H9 (cell line): Measurements from ENCODE around the gene PACSIN3. TPM values are rescaled to one million over a fixed set of nuclear protein-coding genes. Genes with fewer than 3 reads are reported as not detected.

ENCODE experiments used
- DNase-seq: peaks from one replicate; pipeline ENCODE4 v3.0.0-alpha.2; 2017
- H2AFZ ChIP-seq: one replicate; pipeline ENCODE4 v1.6.1; 2013; ENCODE audit warnings: mild to moderate bottlenecking, low read length, control low read depth, moderate library complexity
- H2AK5ac ChIP-seq: 2 replicates; pipeline ENCODE4 v1.6.1; 2013; ENCODE audit warnings: low read length, control low read depth, mixed read lengths; ENCODE audit not compliant: insufficient read length
- H2BK120ac ChIP-seq: one replicate; pipeline ENCODE4 v1.6.1; 2013; ENCODE audit warnings: low read depth, mild to moderate bottlenecking, low read length, control low read depth, inconsistent platforms; ENCODE audit not compliant: poor library complexity, severe bottlenecking
- H2BK12ac ChIP-seq: 2 replicates; pipeline ENCODE4 v1.6.1; 2013; ENCODE audit warnings: low read length, control low read depth, mixed read lengths, low read depth; ENCODE audit not compliant: insufficient read length
- H2BK15ac ChIP-seq: 2 replicates; pipeline ENCODE4 v1.6.1; 2013; ENCODE audit warnings: low read depth, low read length, control low read depth
- H2BK20ac ChIP-seq: one replicate; pipeline ENCODE4 v1.6.1; 2013; ENCODE audit warnings: low read depth, mild to moderate bottlenecking, low read length, control low read depth, inconsistent platforms; ENCODE audit not compliant: poor library complexity, severe bottlenecking
- H2BK5ac ChIP-seq: 2 replicates; pipeline ENCODE4 v1.6.1; 2013; ENCODE audit warnings: low read length, control low read depth, mixed read lengths; ENCODE audit not compliant: insufficient read length
- H3K14ac ChIP-seq: 2 replicates; pipeline ENCODE4 v1.6.1; 2013; ENCODE audit warnings: low read length, control low read depth; ENCODE audit not compliant: insufficient read depth
- H3K18ac ChIP-seq: 2 replicates; pipeline ENCODE4 v1.6.1; 2013; ENCODE audit warnings: low read depth, mild to moderate bottlenecking, mixed read lengths, low read length, control low read depth; ENCODE audit not compliant: insufficient read length
- H3K23ac ChIP-seq: 2 replicates; pipeline ENCODE4 v1.6.1; 2013; ENCODE audit warnings: low read length, control low read depth, mixed read lengths, low read depth; ENCODE audit not compliant: insufficient read length
- H3K23me2 ChIP-seq: 2 replicates; pipeline ENCODE4 v1.6.1; 2013; ENCODE audit warnings: low read depth, mild to moderate bottlenecking, mixed read lengths, low read length, control low read depth; ENCODE audit not compliant: insufficient read length, poor library complexity, severe bottlenecking
- H3K27ac ChIP-seq: 2 replicates; pipeline ENCODE4 v1.5.1; 2013; ENCODE audit warnings: low read length, control low read depth, mixed read lengths, low read depth; ENCODE audit not compliant: insufficient read length
- H3K27me3 ChIP-seq: 2 replicates; pipeline ENCODE4 v1.6.1; 2013; ENCODE audit warnings: low read length, control low read depth, inconsistent platforms; ENCODE audit not compliant: insufficient read depth
- H3K4ac ChIP-seq: 2 replicates; pipeline ENCODE4 v1.6.1; 2013; ENCODE audit warnings: low read depth, mild to moderate bottlenecking, control low read depth, inconsistent platforms, low read length, moderate library complexity
- H3K4me1 ChIP-seq: 2 replicates; pipeline ENCODE4 v1.6.1; 2013; ENCODE audit warnings: low read length, control low read depth, inconsistent platforms; ENCODE audit not compliant: insufficient read depth
- H3K4me2 ChIP-seq: 2 replicates; pipeline ENCODE4 v1.6.1; 2013; ENCODE audit warnings: low read length, control low read depth, mixed read lengths; ENCODE audit not compliant: insufficient read length, insufficient read depth
- H3K56ac ChIP-seq: 2 replicates; pipeline ENCODE4 v1.6.1; 2013; ENCODE audit warnings: low read depth, mild to moderate bottlenecking, mixed read lengths, low read length, control low read depth; ENCODE audit not compliant: insufficient read length
- H3K79me1 ChIP-seq: 2 replicates; pipeline ENCODE4 v1.6.1; 2013; ENCODE audit warnings: low read depth, mild to moderate bottlenecking, moderate library complexity, low read length, control low read depth, inconsistent platforms; ENCODE audit not compliant: insufficient read depth, poor library complexity, severe bottlenecking
- H3K79me2 ChIP-seq: 2 replicates; pipeline ENCODE4 v1.6.1; 2013; ENCODE audit warnings: low read length, control low read depth, inconsistent platforms; ENCODE audit not compliant: insufficient read depth
- H3K9ac ChIP-seq: 2 replicates; pipeline ENCODE4 v1.6.1; 2013; ENCODE audit warnings: low read length, control low read depth, mixed read lengths; ENCODE audit not compliant: insufficient read length; ENCODE audit errors: extremely low read depth
- H3K9me3 ChIP-seq: one replicate; pipeline ENCODE4 v1.6.1; 2013; ENCODE audit warnings: low read depth, low read length, inconsistent platforms; ENCODE audit not compliant: control insufficient read depth
- H3T11ph ChIP-seq: one replicate; pipeline ENCODE4 v1.6.1; 2013; ENCODE audit warnings: mild to moderate bottlenecking, low read length, control low read depth, inconsistent platforms
- H4K20me1 ChIP-seq: one replicate; pipeline ENCODE4 v1.6.1; 2013; ENCODE audit not compliant: control insufficient read depth, insufficient read length, insufficient read depth
- H4K5ac ChIP-seq: 2 replicates; pipeline ENCODE4 v1.6.1; 2013; ENCODE audit warnings: low read depth, mild to moderate bottlenecking, mixed read lengths, low read length, control low read depth; ENCODE audit not compliant: insufficient read length
- H4K8ac ChIP-seq: replicated peaks from 2 replicates; pipeline ENCODE4 v1.6.1; 2013; ENCODE audit warnings: low read length, control low read depth, mixed read lengths, low read depth; ENCODE audit not compliant: insufficient read length
- H4K91ac ChIP-seq: 2 replicates; pipeline ENCODE4 v1.6.1; 2013; ENCODE audit warnings: low read depth, mild to moderate bottlenecking, moderate library complexity, mixed read lengths, low read length, control low read depth; ENCODE audit not compliant: insufficient read length
- H3K27ac Mint-ChIP-seq, 3 experiments: 2 replicates in 2 of 3; 3 replicates in 1 of 3; pipeline ENCODE4 v1.8.0; 2020 to 2021; ENCODE audit warnings: mixed read lengths in 3 of 3, mild to moderate bottlenecking in 1 of 3, moderate library complexity in 1 of 3
- H3K27me3 Mint-ChIP-seq: 2 replicates; pipeline ENCODE4 v1.8.0; 2021; ENCODE audit warnings: low read depth, mild to moderate bottlenecking, moderate library complexity, mixed read lengths
- H3K36me3 Mint-ChIP-seq, 3 experiments: 2 replicates in 2 of 3; 3 replicates in 1 of 3; pipeline ENCODE4 v1.8.0; 2020 to 2021; ENCODE audit warnings: low read depth in 3 of 3, mixed read lengths in 3 of 3; ENCODE audit not compliant: insufficient read depth in 1 of 3
- H3K4me1 Mint-ChIP-seq, 2 experiments: 2 replicates each; pipeline ENCODE4 v1.8.0; 2020; ENCODE audit warnings: mixed read lengths in 2 of 2
- H3K4me3 Mint-ChIP-seq, 2 experiments: 2 replicates in 1 of 2; 3 replicates in 1 of 2; pipeline ENCODE4 v1.8.0; 2020 to 2021; ENCODE audit warnings: mild to moderate bottlenecking in 2 of 2, mixed read lengths in 2 of 2, moderate library complexity in 1 of 2
- H3K9me3 Mint-ChIP-seq, 2 experiments: 2 replicates in 1 of 2; 3 replicates in 1 of 2; pipeline ENCODE4 v1.8.0; 2020; ENCODE audit warnings: mild to moderate bottlenecking in 2 of 2, mixed read lengths in 2 of 2, moderate library complexity in 1 of 2
- WGBS: extraction: QIAGEN DNeasy Blood & Tissue Kit; methylation state at CpG from one replicate; pipeline ENCODE4 v1.1.7; 2013; ENCODE audit warnings: missing lambda C conversion rate, low lambda C conversion rate, mixed read lengths; ENCODE audit not compliant: insufficient read length; ENCODE audit errors: extremely low coverage; 5-methylcytosine and 5-hydroxymethylcytosine counted together
- total RNA-seq: library from RNA; stranded (reverse); gene quantifications from 2 replicates; pipeline ENCODE4 v1.2.1, GENCODE V29; 2021
- TF ChIP-seq, protein P1 (sequence below): fragments of 200-600 bp; sonication (generic); conservative IDR thresholded peaks from 3 replicates; pipeline ENCODE4 v1.8.0; 2021; ENCODE audit warnings: antibody characterized with exemption, mild to moderate bottlenecking

PACSIN3 gene
- total RNA-seq, 1 experiment from 2014 or later, result 63.0 TPM

DNA sequence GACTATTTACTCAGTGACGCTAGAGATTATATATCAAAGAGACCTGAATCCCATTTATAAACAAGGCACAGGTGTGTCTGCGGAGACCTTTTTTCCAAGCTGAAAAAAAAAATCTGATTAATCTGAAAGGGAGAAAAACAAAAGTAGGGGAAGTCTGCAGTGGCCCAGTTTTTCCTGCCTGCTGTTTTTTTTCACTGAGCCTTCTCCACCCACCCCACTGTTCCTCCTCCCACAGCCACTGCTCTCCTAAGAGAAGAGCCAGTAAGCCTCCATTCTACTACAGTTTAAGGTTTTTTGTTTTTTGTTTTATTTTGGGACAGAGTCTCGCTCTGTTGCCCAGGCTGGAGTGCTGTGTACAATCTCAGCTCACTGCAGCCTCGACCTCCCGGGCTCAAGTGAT lies 28.0 kb downstream of the PACSIN3 start:
- H4K91ac ChIP-seq, result no peak overlapping the region
- no peaks in the 10 kb centered on the region for H3K27me3 ChIP-seq
- no peaks in the 10 kb centered on the region for H3K79me1 ChIP-seq
- no peaks in the 10 kb centered on the region for H3K79me2 ChIP-seq
- H4K20me1 ChIP-seq, result no peaks in the 10 kb centered on the region
- H2BK5ac ChIP-seq, result no peak overlapping the region
- no peak overlapping the region for H2AFZ ChIP-seq
- H3K9ac ChIP-seq, result no peak overlapping the region
- WGBS, result no CpG with 5 or more reads among the region's 5 CpGs
- H3K27ac Mint-ChIP-seq, result peak overlapping the region; percentile 13 to 64 (median 63); a peak in 4 of 7 replicates
- H3K9me3 Mint-ChIP-seq, result no peaks in the 10 kb centered on the region; a peak in 1 of 5 replicates
- DNase-seq, result no peak
- no peak overlapping the region for H3K4me3 Mint-ChIP-seq
- H3K4me1 Mint-ChIP-seq, result peaks cover 20 to 27% of the 10 kb centered on the region in 2 experiments
- H3K56ac ChIP-seq, result no peak overlapping the region
- no peak overlapping the region for H2BK15ac ChIP-seq
- no peak overlapping the region for H3K23ac ChIP-seq
- no peak overlapping the region for H4K8ac ChIP-seq
- H3K27me3 Mint-ChIP-seq, result no peaks in the 10 kb centered on the region; the same call in 1 of the 2 replicates
- H4K5ac ChIP-seq, result no peak overlapping the region
- no peak overlapping the region for H2BK20ac ChIP-seq
- H2BK12ac ChIP-seq, result no peak overlapping the region
- no peaks in the 10 kb centered on the region for H3K9me3 ChIP-seq
- H2AK5ac ChIP-seq, result no peak overlapping the region
- H3K4me1 ChIP-seq, result peaks cover 3% of the 10 kb centered on the region; the same call in 1 of the 2 replicates
- H3K4me2 ChIP-seq, result no peak overlapping the region
- H3K14ac ChIP-seq, result no peak overlapping the region
- H3T11ph ChIP-seq, result no peak overlapping the region
- no peak overlapping the region for H3K27ac ChIP-seq
- no peaks in the 10 kb centered on the region for H3K23me2 ChIP-seq
- no peak overlapping the region for H3K18ac ChIP-seq
- peaks cover 0 to 2% (median 0%) of the 10 kb centered on the region in 3 experiments; a peak in 1 of 7 replicates for H3K36me3 Mint-ChIP-seq
- no peak overlapping the region for H2BK120ac ChIP-seq
- TF ChIP-seq, protein P1, sequence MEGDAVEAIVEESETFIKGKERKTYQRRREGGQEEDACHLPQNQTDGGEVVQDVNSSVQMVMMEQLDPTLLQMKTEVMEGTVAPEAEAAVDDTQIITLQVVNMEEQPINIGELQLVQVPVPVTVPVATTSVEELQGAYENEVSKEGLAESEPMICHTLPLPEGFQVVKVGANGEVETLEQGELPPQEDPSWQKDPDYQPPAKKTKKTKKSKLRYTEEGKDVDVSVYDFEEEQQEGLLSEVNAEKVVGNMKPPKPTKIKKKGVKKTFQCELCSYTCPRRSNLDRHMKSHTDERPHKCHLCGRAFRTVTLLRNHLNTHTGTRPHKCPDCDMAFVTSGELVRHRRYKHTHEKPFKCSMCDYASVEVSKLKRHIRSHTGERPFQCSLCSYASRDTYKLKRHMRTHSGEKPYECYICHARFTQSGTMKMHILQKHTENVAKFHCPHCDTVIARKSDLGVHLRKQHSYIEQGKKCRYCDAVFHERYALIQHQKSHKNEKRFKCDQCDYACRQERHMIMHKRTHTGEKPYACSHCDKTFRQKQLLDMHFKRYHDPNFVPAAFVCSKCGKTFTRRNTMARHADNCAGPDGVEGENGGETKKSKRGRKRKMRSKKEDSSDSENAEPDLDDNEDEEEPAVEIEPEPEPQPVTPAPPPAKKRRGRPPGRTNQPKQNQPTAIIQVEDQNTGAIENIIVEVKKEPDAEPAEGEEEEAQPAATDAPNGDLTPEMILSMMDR, result no peak
- no peak overlapping the region for H3K4ac ChIP-seq
